Stimulated activated CD8-positive, alpha-beta memory T cell treated with anti-CD3 and anti-CD28 coated beads, Interleukin-4, amount 100 ng/mL, for 1 hour (primary cell): Measurements from ENCODE around the gene SLC26A9.

Source experiments
- DNase-seq, 2 donors: peaks; one replicate each; pipeline ENCODE4 v3.0.0-alpha.2; 2020; ENCODE audit warnings: low read depth in 2 of 2, low spot score in 1 of 2

SLC26A9 gene

GRCh38 chr1:205973377-205974232 is 30.3 kb upstream of the SLC26A9 start:
- no peak for DNase-seq

- DNase-seq = no peak
Measured at GRCh38 chr1:205972491-205973168, 29.4 kb upstream of the SLC26A9 start.

- no peak for DNase-seq
Measured at GRCh38 chr1:205972081-205972480, 28.8 kb upstream of the SLC26A9 start.

GRCh38 chr1:205971082-205971481 is 27.8 kb upstream of the SLC26A9 start:
- no peak for DNase-seq

- no peak for DNase-seq
Measured at GRCh38 chr1:205970486-205970885, 27.2 kb upstream of the SLC26A9 start.

- no peak for DNase-seq
Measured at GRCh38 chr1:205969229-205969628, 26.0 kb upstream of the SLC26A9 start.

- no peak for DNase-seq
Measured at GRCh38 chr1:205967554-205968335, 24.5 kb upstream of the SLC26A9 start.

GRCh38 chr1:205965036-205965884 is 22.0 kb upstream of the SLC26A9 start:
- DNase-seq = no peak

GRCh38 chr1:205963352-205964155 is 20.3 kb upstream of the SLC26A9 start:
- no peak for DNase-seq

GRCh38 chr1:205962821-205963221 is 19.6 kb upstream of the SLC26A9 start:
- no peak for DNase-seq

GRCh38 chr1:205961991-205962820 is 18.9 kb upstream of the SLC26A9 start:
- DNase-seq = no peak

- DNase-seq = no peak
Measured at GRCh38 chr1:205961405-205961804, 18.1 kb upstream of the SLC26A9 start.

GRCh38 chr1:205959789-205960188 is 16.5 kb upstream of the SLC26A9 start:
- DNase-seq = no peak

- DNase-seq = no peak
Measured at GRCh38 chr1:205955499-205955898, 12.2 kb upstream of the SLC26A9 start.

GRCh38 chr1:205954819-205955404 is 11.7 kb upstream of the SLC26A9 start:
- DNase-seq = no peak

GRCh38 chr1:205951746-205952145 is 8.5 kb upstream of the SLC26A9 start:
- no peak for DNase-seq

- DNase-seq = no peak
Measured at GRCh38 chr1:205950826-205951549, 7.7 kb upstream of the SLC26A9 start.

- no peak for DNase-seq
Measured at GRCh38 chr1:205950280-205950679, 7.0 kb upstream of the SLC26A9 start.
